Colon (tissue), 2 donors: ENCODE data around the gene BACH1.

Experiments
- FAIRE-seq: peaks from 2 replicates; lab custom pipeline; 2012; peaks lifted over from hg19 to GRCh38; lab: Jason Lieb, UNC
- donor health status: control.
- donor health status: control.

The BACH1 gene

GRCh38 chr21:29382030-29382654 lies 83.4 kb downstream of the BACH1 start:
- no peak for FAIRE-seq

GRCh38 chr21:29384683-29385359 lies 86.1 kb downstream of the BACH1 start:
- FAIRE-seq = no peak

GRCh38 chr21:29385934-29386520 lies 87.3 kb downstream of the BACH1 start:
- FAIRE-seq = no peak

GRCh38 chr21:29386803-29387202 lies 88.1 kb downstream of the BACH1 start:
- no peak for FAIRE-seq

- no peak for FAIRE-seq
Measured at GRCh38 chr21:29387598-29387997, 88.9 kb downstream of the BACH1 start.

- no peak for FAIRE-seq
Measured at GRCh38 chr21:29389136-29389535, 90.4 kb downstream of the BACH1 start.

GRCh38 chr21:29390778-29391177 lies 92.1 kb downstream of the BACH1 start:
- no peak for FAIRE-seq

- FAIRE-seq = no peak
Measured at GRCh38 chr21:29394051-29394450, 95.3 kb downstream of the BACH1 start.
